CD4-positive, alpha-beta T cell treated with Interleukin-21 for 1 hour (primary cell): Measurements from ENCODE around the gene RFX3.

ENCODE experiments used
- DNase-seq: peaks from one replicate; pipeline ENCODE4 v3.0.0-alpha.2; 2020

RFX3 gene

GRCh38 chr9:3268223-3268622 lies 257.6 kb downstream of the RFX3 start:
- no peak for DNase-seq

GRCh38 chr9:3263698-3264097 lies 262.1 kb downstream of the RFX3 start:
- no peak for DNase-seq

- DNase-seq = no peak
These were observed 262.8 kb downstream of the RFX3 start for GRCh38 chr9:3262826-3263529.

GRCh38 chr9:3261484-3261883 lies 264.3 kb downstream of the RFX3 start:
- no peak for DNase-seq

GRCh38 chr9:3256571-3257330 lies 269.1 kb downstream of the RFX3 start:
- no peak for DNase-seq

- no peak for DNase-seq
These were observed 274.5 kb downstream of the RFX3 start for GRCh38 chr9:3251309-3251708.

GRCh38 chr9:3250741-3251140 lies 275.1 kb downstream of the RFX3 start:
- DNase-seq = no peak

- no peak for DNase-seq
These were observed 278.6 kb downstream of the RFX3 start for GRCh38 chr9:3247211-3247610.

GRCh38 chr9:3246241-3246640 lies 279.6 kb downstream of the RFX3 start:
- DNase-seq = no peak

GRCh38 chr9:3244963-3245653 lies 280.7 kb downstream of the RFX3 start:
- no peak for DNase-seq

GRCh38 chr9:3243683-3244082 lies 282.1 kb downstream of the RFX3 start:
- no peak for DNase-seq

- no peak for DNase-seq
These were observed 284.5 kb downstream of the RFX3 start for GRCh38 chr9:3241290-3241689.

GRCh38 chr9:3240656-3241268 lies 285.0 kb downstream of the RFX3 start:
- DNase-seq = peak; percentile 59

GRCh38 chr9:3239240-3239639 lies 286.6 kb downstream of the RFX3 start:
- no peak for DNase-seq

GRCh38 chr9:3238236-3238635 lies 287.6 kb downstream of the RFX3 start:
- no peak for DNase-seq

GRCh38 chr9:3237121-3237520 lies 288.7 kb downstream of the RFX3 start:
- DNase-seq = no peak

- no peak for DNase-seq
These were observed 290.3 kb downstream of the RFX3 start for GRCh38 chr9:3235497-3235896.

GRCh38 chr9:3224931-3225330 lies 300.9 kb downstream of the RFX3 start:
- DNase-seq = no peak

- no peak for DNase-seq
These were observed 310.1 kb downstream of the RFX3 start for GRCh38 chr9:3215658-3216057.

- no peak for DNase-seq
These were observed 311.1 kb downstream of the RFX3 start for GRCh38 chr9:3214741-3215140.

GRCh38 chr9:3205421-3206095 lies 320.2 kb downstream of the RFX3 start:
- no peak for DNase-seq

GRCh38 chr9:3200331-3200774 lies 325.4 kb downstream of the RFX3 start:
- no peak for DNase-seq

GRCh38 chr9:3193791-3194190 lies 332.0 kb downstream of the RFX3 start:
- DNase-seq = no peak
